Retinal pigment epithelial cell (primary cell): ENCODE results near the gene SEC11A.

Experiments
- DNase-seq: peaks from one replicate; pipeline ENCODE4 v3.0.0-alpha.2; 2010; ENCODE audit warnings: low read depth
- H3K4me3 ChIP-seq: 2 replicates; pipeline ENCODE4 v1.5.1; 2011; ENCODE audit warnings: mild to moderate bottlenecking, low read length, control low read depth, moderate library complexity
- TF ChIP-seq, protein P1 (sequence below): conservative IDR thresholded peaks from 2 replicates; pipeline ENCODE4 v1.5.1; 2011; ENCODE audit warnings: low read depth, low read length, control low read depth, inconsistent platforms

The SEC11A gene

GRCh38 chr15:84749111-84749991 is 33.4 kb upstream of the SEC11A start:
- peak overlapping the region; percentile 90 for H3K4me3 ChIP-seq
- TF ChIP-seq, protein P1, sequence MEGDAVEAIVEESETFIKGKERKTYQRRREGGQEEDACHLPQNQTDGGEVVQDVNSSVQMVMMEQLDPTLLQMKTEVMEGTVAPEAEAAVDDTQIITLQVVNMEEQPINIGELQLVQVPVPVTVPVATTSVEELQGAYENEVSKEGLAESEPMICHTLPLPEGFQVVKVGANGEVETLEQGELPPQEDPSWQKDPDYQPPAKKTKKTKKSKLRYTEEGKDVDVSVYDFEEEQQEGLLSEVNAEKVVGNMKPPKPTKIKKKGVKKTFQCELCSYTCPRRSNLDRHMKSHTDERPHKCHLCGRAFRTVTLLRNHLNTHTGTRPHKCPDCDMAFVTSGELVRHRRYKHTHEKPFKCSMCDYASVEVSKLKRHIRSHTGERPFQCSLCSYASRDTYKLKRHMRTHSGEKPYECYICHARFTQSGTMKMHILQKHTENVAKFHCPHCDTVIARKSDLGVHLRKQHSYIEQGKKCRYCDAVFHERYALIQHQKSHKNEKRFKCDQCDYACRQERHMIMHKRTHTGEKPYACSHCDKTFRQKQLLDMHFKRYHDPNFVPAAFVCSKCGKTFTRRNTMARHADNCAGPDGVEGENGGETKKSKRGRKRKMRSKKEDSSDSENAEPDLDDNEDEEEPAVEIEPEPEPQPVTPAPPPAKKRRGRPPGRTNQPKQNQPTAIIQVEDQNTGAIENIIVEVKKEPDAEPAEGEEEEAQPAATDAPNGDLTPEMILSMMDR: peak; percentile 1
- DNase-seq: no peak

- DNase-seq: no peak
- H3K4me3 ChIP-seq: peak within 1 kb of the TSS; percentile 90
- TF ChIP-seq, protein P1: no peak
These were observed 32.6 kb upstream of the SEC11A start, which contains the start of gene ZNF592 for GRCh38 chr15:84748274-84749110. Gene ZNF592 (plus strand): TSS chr15:84748592. CDS start chr15:84782676, 34,084 bp downstream.

- TF ChIP-seq, protein P1: peak; percentile 8
- H3K4me3 ChIP-seq: peak overlapping the region; percentile 53
- no peak for DNase-seq
These were observed 31.7 kb upstream of the SEC11A start for GRCh38 chr15:84747416-84748273.

DNA sequence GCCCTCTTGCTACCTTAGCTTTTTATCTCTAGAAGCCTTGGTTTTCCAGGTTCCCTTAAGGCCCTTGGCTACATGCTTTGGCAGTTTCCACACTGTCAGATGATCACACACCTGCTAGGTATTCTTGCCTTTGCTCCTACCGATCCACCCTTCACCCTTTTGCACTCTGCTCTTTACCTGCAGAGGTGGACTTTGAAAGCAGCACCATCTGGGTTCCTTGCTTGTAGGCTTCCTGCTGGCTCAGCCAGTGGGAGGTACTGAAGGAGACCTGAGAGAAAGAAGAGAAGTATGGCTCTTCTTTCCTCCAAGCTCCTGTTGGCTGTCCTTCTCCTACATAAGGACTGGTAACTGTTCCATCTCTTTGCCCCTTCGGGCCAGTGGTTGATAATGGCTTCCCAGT is 25.2 kb upstream of the SEC11A start:
- no peak for DNase-seq

DNA sequence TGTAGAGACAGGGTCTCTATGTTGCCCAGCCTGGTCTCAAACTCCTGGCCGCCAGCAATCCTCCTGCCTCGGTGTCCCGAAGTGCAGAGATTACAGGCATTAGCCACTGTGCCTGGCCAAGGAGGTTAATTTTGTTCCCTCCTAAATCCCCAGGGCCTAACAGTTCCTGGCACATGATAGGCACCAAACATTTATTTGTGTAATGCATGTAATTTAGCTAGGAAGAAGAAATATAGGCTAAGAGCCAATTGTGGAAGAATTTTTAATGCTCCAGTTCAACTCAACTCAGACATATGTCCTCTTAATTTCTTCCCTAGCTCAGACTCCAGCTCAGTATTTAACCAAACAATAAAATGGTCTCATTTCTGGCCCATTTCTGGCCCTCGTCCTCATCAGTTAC is 24.8 kb upstream of the SEC11A start:
- H3K4me3 ChIP-seq: no peak overlapping the region
- DNase-seq: no peak
- TF ChIP-seq, protein P1: no peak

More for the DNA sequence above, 25.2 kb upstream of the SEC11A start:
- H3K4me3 ChIP-seq: no peak overlapping the region
- TF ChIP-seq, protein P1: no peak

GRCh38 chr15:84737005-84737404 is 21.1 kb upstream of the SEC11A start:
- no peak for DNase-seq
- no peak overlapping the region for H3K4me3 ChIP-seq
- TF ChIP-seq, protein P1: no peak
